ENCODE results near the gene IQSEC1.

The IQSEC1 gene

GRCh38 chr3:12981306-12982275 lies 91.6 kb downstream of the IQSEC1 start:
- no peak for TF ChIP-seq CTCF (IDR thresholded peaks at IDR 0.05)
- DNase-seq (ENCODE audit: low spot score) = no peak
- Histone ChIP-seq H3K4me3 (no peak overlapping the region), H3K27ac (no peak overlapping the region)

GRCh38 chr3:12980596-12981290 lies 92.5 kb downstream of the IQSEC1 start:
- TF ChIP-seq CTCF (IDR thresholded peaks at IDR 0.05) = no peak
- DNase-seq (ENCODE audit: low spot score) = no peak
- no peak overlapping the region for H3K27ac ChIP-seq

GRCh38 chr3:12979947-12980487 lies 93.2 kb downstream of the IQSEC1 start:
- no peak for TF ChIP-seq CTCF (IDR thresholded peaks at IDR 0.05)
- Histone ChIP-seq H3K4me3 (no peak overlapping the region), H3K27ac (no peak overlapping the region)
- no peak for DNase-seq (ENCODE audit: low spot score)

More at GRCh38 chr3:12980596-12981290, 92.5 kb downstream of the IQSEC1 start:
- H3K4me3 ChIP-seq = no peak overlapping the region

- Histone ChIP-seq H3K27ac (no peak overlapping the region), H3K4me3 (no peak overlapping the region)
- DNase-seq (ENCODE audit: low spot score) = no peak
- TF ChIP-seq CTCF (IDR thresholded peaks at IDR 0.05) = no peak
These were observed 93.9 kb downstream of the IQSEC1 start for GRCh38 chr3:12979151-12979946.

GRCh38 chr3:12978682-12979081 lies 94.5 kb downstream of the IQSEC1 start:
- DNase-seq (ENCODE audit: low spot score) = no peak
- Histone ChIP-seq H3K27ac (no peak overlapping the region), H3K4me3 (no peak overlapping the region)
- TF ChIP-seq CTCF (IDR thresholded peaks at IDR 0.05) = no peak

GRCh38 chr3:12977117-12977808 lies 96.0 kb downstream of the IQSEC1 start:
- Histone ChIP-seq H3K4me3 (no peak overlapping the region), H3K27ac (no peak overlapping the region)
- no peak for DNase-seq (ENCODE audit: low spot score)
- TF ChIP-seq CTCF (IDR thresholded peaks at IDR 0.05) = no peak

All from coronary artery (tissue), 2 donors.